ENCODE results near the gene PRXL2B. TPM values are rescaled to one million over a fixed set of nuclear protein-coding genes. Genes with fewer than 3 reads are reported as not detected.
"Not testable (repeated sequence)": the region's sequence is repeated elsewhere in the genome, so short reads cannot be mapped to it uniquely, and the experiment has no call there.

PRXL2B gene
- total RNA-seq, 1 experiment from 2014 or later = 12.3 TPM

- no peak for DNase-seq
- Histone ChIP-seq H3K27me3 (no peaks in the 10 kb centered on the region), H3K4me3 (no peak overlapping the region), H3K36me3 (no peaks in the 10 kb centered on the region), H3K9me3 (no peaks in the 10 kb centered on the region)
These were observed 27.7 kb upstream of the PRXL2B start for GRCh38 chr1:2558861-2559260.

GRCh38 chr1:2559509-2560298, 26.9 kb upstream of the PRXL2B start:
- Histone ChIP-seq H3K27me3 (no peaks in the 10 kb centered on the region), H3K9me3 (no peaks in the 10 kb centered on the region), H3K4me3 (no peak overlapping the region), H3K36me3 (no peaks in the 10 kb centered on the region)
- DNase-seq = no peak

DNA sequence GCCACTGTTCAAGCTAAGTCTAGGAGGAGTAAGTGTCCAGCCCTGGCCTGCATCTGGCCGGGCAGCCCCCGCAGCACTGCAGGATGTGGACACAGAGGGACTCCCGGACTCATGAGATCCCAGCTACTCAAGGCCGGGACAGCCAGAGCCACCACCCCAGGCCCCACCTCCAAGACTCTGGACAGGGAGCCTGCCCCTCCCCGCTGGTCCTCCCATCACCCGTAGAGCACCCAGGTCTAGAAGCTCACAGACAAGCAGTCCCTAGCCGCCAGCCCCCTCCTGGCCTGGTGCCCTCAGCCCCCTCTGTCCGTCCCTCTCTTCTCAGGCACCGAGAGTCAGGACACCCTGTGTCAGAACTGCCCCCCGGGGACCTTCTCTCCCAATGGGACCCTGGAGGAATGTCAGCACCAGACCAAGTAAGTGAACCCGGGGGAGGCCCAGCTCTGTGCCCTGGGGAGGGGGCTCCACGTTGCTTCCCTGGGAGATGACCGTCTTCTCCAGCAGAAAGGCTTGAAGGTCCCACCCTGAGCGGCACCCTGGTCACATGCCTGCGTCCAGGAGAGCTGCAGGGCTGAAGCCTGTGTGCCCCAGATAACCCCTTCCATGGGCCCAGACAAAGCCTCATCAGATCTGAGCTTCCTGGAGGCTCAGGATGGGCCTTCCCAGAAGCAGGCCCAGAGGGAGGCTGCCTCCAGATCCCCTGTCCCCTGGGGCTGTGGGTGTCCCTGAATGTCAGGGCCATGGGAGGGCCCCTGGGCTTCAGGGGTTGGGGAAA, 26.1 kb upstream of the PRXL2B start:
- Histone ChIP-seq H3K9me3 (no peaks in the 10 kb centered on the region), H3K4me3 (no peak overlapping the region), H3K27me3 (no peaks in the 10 kb centered on the region), H3K36me3 (no peaks in the 10 kb centered on the region)
- DNase-seq = no peak

- no peaks in the 10 kb centered on the region for H3K36me3 ChIP-seq
- H3K27me3 ChIP-seq = no peaks in the 10 kb centered on the region
- H3K9me3 ChIP-seq = no peaks in the 10 kb centered on the region
- no peak for DNase-seq
- no peak overlapping the region for H3K4me3 ChIP-seq
These were observed 25.1 kb upstream of the PRXL2B start for GRCh38 chr1:2561446-2561845.

- Histone ChIP-seq H3K27me3 (no peaks in the 10 kb centered on the region), H3K36me3 (no peaks in the 10 kb centered on the region), H3K9me3 (no peaks in the 10 kb centered on the region), H3K4me3 (no peak overlapping the region)
- DNase-seq = no peak
These were observed 24.4 kb upstream of the PRXL2B start for GRCh38 chr1:2561898-2562895.

DNA sequence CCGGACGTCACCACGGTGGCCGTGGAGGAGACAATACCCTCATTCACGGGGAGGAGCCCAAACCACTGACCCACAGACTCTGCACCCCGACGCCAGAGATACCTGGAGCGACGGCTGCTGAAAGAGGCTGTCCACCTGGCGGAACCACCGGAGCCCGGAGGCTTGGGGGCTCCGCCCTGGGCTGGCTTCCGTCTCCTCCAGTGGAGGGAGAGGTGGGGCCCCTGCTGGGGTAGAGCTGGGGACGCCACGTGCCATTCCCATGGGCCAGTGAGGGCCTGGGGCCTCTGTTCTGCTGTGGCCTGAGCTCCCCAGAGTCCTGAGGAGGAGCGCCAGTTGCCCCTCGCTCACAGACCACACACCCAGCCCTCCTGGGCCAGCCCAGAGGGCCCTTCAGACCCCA, 23.4 kb upstream of the PRXL2B start:
- Histone ChIP-seq H3K27me3 (no peaks in the 10 kb centered on the region), H3K4me3 (no peak overlapping the region), H3K36me3 (no peaks in the 10 kb centered on the region), H3K9me3 (no peaks in the 10 kb centered on the region)
- DNase-seq = no peak

GRCh38 chr1:2564006-2564814, 22.4 kb upstream of the PRXL2B start:
- Histone ChIP-seq H3K27me3 (no peaks in the 10 kb centered on the region), H3K9me3 (no peaks in the 10 kb centered on the region), H3K36me3 (no peaks in the 10 kb centered on the region), H3K4me3 (no peak overlapping the region)
- DNase-seq = no peak

DNA sequence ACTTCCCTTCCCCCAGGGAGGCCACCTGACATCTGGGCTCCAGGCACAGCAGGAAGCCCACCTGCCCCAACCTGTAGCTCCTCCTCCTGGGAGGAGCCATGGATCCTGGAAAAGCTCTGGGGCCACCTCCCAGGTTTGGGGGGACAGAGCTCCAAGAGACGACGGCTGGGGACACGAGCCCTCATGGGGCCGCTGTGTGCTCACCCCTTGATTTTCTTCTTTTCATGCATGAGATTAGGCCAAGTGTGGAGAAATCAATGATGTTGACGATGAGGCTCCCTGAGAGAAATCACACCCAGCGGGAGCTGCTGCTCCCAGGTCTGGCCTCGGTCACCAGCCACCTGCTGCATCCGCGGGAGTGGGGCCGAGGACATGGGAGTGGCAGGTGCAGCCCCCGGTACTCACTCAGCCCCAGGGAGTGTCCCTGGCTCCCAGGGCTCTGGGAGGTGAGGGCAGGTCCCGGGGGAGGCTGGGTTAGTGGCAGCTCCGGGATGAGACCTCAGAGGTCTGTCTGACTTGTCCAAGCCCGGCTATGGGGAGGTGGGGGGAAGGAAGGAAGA, 21.7 kb upstream of the PRXL2B start:
- no peaks in the 10 kb centered on the region for H3K27me3 ChIP-seq
- H3K9me3 ChIP-seq = no peaks in the 10 kb centered on the region
- no peaks in the 10 kb centered on the region for H3K36me3 ChIP-seq
- no peak for DNase-seq
- no peak overlapping the region for H3K4me3 ChIP-seq

GRCh38 chr1:2566101-2567045, 20.2 kb upstream of the PRXL2B start:
- H3K36me3 ChIP-seq = no peaks in the 10 kb centered on the region
- DNase-seq = no peak
- H3K27me3 ChIP-seq = no peaks in the 10 kb centered on the region
- H3K9me3 ChIP-seq = no peaks in the 10 kb centered on the region
- no peak overlapping the region for H3K4me3 ChIP-seq

- Histone ChIP-seq H3K9me3 (no peaks in the 10 kb centered on the region), H3K4me3 (no peak overlapping the region), H3K27me3 (no peaks in the 10 kb centered on the region), H3K36me3 (no peaks in the 10 kb centered on the region)
- DNase-seq = no peak
These were observed 19.4 kb upstream of the PRXL2B start for GRCh38 chr1:2567083-2567679.

DNA sequence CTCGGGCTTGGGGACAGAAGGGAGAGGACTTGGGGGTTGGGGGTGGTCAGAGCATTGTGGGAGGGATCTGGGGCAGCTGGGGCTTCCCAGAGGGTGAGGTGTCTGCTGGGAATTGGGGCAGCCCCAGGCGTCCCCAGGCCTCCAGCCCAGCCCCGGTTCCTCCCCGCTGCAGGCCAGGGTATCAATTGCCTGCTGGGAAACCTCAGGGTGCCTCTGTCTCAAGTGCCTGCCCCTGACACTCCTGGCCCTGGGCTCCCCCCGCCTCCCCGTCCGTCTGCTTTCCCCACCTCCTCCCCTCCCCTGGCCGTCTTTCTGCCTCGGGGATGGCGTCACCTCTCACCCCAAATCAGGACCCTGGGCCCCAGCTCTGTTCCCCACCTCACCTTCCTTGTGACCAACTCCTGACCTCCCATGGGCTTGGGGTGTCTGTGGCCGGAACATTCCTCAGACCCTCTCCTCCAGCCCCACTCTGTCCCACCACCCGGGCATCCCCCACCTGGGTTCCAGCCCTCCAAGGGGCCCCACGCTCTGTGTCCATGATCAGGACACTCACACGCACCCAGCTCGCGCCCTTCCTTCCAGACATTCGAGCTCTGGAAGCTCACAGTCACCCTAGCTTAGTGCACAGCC, 18.3 kb upstream of the PRXL2B start:
- not testable (repeated sequence) for DNase-seq, H3K27me3 ChIP-seq, H3K4me3 ChIP-seq, H3K36me3 ChIP-seq, H3K9me3 ChIP-seq

- H3K27me3 ChIP-seq = no peaks in the 10 kb centered on the region
- no peak for DNase-seq
- H3K9me3 ChIP-seq = no peaks in the 10 kb centered on the region; the same call in 1 of the 2 replicates
- H3K36me3 ChIP-seq = no peaks in the 10 kb centered on the region
- H3K4me3 ChIP-seq = no peak overlapping the region
These were observed 17.5 kb upstream of the PRXL2B start for GRCh38 chr1:2569060-2569459.

- H3K9me3 ChIP-seq, H3K36me3 ChIP-seq, H3K27me3 ChIP-seq, H3K4me3 ChIP-seq, DNase-seq: not testable (repeated sequence)
These were observed 16.9 kb upstream of the PRXL2B start for GRCh38 chr1:2569703-2570102.

DNA sequence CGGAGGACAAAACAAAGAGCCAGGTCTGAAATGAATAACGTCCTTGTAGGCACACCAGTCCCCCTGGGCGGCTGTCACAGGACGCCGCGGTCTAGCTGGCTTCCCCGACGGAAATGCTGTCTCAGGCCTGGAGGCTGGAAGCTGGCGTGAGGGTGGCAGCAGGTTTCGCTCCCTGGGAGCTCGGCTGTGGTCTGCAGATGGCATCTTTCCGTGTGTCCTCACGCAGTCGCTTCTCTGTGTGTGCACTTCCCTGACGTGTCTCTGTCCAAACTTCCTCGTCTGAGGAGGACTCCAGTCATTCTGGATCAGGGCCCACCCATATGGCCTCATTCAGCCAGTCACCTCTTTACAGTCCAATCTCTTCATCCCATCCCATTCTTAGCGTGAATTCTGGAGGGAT, 16.2 kb upstream of the PRXL2B start:
- H3K4me3 ChIP-seq = no peak overlapping the region
- no peaks in the 10 kb centered on the region for H3K27me3 ChIP-seq
- no peaks in the 10 kb centered on the region for H3K36me3 ChIP-seq
- no peaks in the 10 kb centered on the region; the same call in 1 of the 2 replicates for H3K9me3 ChIP-seq
- no peak for DNase-seq

Data from MG63 (cell line).